Skeletal muscle tissue (tissue), 4 donors: Measurements from ENCODE around the gene C9orf57. TPM values are rescaled to one million over a fixed set of nuclear protein-coding genes. Genes with fewer than 3 reads are reported as not detected.
"Not testable (repeated sequence)": the region's sequence is repeated elsewhere in the genome, so short reads cannot be mapped to it uniquely, and the experiment has no call there.

Experiments used
- H3K27ac ChIP-seq: one replicate; pipeline ENCODE4 v1.7.0; 2013; ENCODE audit warnings: mild to moderate bottlenecking, low read depth, low read length, inconsistent platforms
- H3K27me3 ChIP-seq, 3 donors: one replicate each; pipeline ENCODE4 v1.7.0; 2013; ENCODE audit warnings: low read length in 3 of 3; ENCODE audit not compliant: control insufficient read depth in 3 of 3, insufficient read depth in 3 of 3
- H3K36me3 ChIP-seq, 3 donors: one replicate each; pipeline ENCODE4 v1.7.0; 2013; ENCODE audit warnings: low read length in 3 of 3; ENCODE audit not compliant: control insufficient read depth in 3 of 3, insufficient read depth in 3 of 3
- H3K4me1 ChIP-seq, 3 donors: one replicate each; pipeline ENCODE4 v1.7.0; 2013; ENCODE audit warnings: low read length in 3 of 3, mild to moderate bottlenecking in 3 of 3; ENCODE audit not compliant: control insufficient read depth in 3 of 3, insufficient read depth in 3 of 3
- H3K4me3 ChIP-seq, 3 donors: one replicate each; pipeline ENCODE4 v1.7.0; 2013; ENCODE audit warnings: low read length in 3 of 3
- H3K9ac ChIP-seq, 3 donors: one replicate each; pipeline ENCODE4 v1.7.0; 2013; ENCODE audit warnings: low read length in 3 of 3, mild to moderate bottlenecking in 3 of 3, moderate library complexity in 2 of 3, low read depth in 1 of 3
- H3K9me3 ChIP-seq, 3 donors: one replicate each; pipeline ENCODE4 v1.7.0; 2013; ENCODE audit warnings: low read length in 3 of 3; ENCODE audit not compliant: control insufficient read depth in 3 of 3
- total RNA-seq: library from RNA; depleted of rRNA; stranded (reverse); fragments of >200 nt; gene quantifications from one replicate; pipeline ENCODE4 v1.2.3, GENCODE V29; 2014
- donor health status: Osteomylitis.

C9orf57 gene
- not detected for total RNA-seq

GRCh38 chr9:72060513-72060912 is at the start of gene C9orf57:
C9orf57 (minus strand) TSS chr9:72060613; CDS start chr9:72059331, 1,282 bp downstream.
- Histone ChIP-seq H3K9ac (no peak within 1 kb of the TSS), H3K27me3 (no peaks in the 10 kb centered on the region), H3K4me3 (no peak within 1 kb of the TSS), H3K9me3 (no peaks in the 10 kb centered on the region), H3K4me1 (no peaks in the 10 kb centered on the region), H3K27ac (no peak within 1 kb of the TSS), H3K36me3 (no peaks in the 10 kb centered on the region)

- H3K4me3 ChIP-seq: no peak overlapping the region
- H3K27me3 ChIP-seq: no peaks in the 10 kb centered on the region
- H3K9ac ChIP-seq: no peak overlapping the region
- no peaks in the 10 kb centered on the region for H3K4me1 ChIP-seq
- H3K27ac ChIP-seq: no peak overlapping the region
- no peaks in the 10 kb centered on the region for H3K9me3 ChIP-seq
- no peaks in the 10 kb centered on the region for H3K36me3 ChIP-seq
These were observed 42.1 kb upstream of the C9orf57 start for GRCh38 chr9:72102520-72102919.

GRCh38 chr9:72095520-72095919 is 35.1 kb upstream of the C9orf57 start:
- not testable (repeated sequence) for H3K4me3 ChIP-seq, H3K27ac ChIP-seq, H3K27me3 ChIP-seq, H3K36me3 ChIP-seq, H3K9ac ChIP-seq, H3K9me3 ChIP-seq, H3K4me1 ChIP-seq

- no peak overlapping the region for H3K9ac ChIP-seq
- H3K4me3 ChIP-seq: no peak overlapping the region
- H3K27me3 ChIP-seq: no peaks in the 10 kb centered on the region
- H3K4me1 ChIP-seq: no peaks in the 10 kb centered on the region
- no peak overlapping the region for H3K27ac ChIP-seq
- H3K9me3 ChIP-seq: no peaks in the 10 kb centered on the region
- H3K36me3 ChIP-seq: no peaks in the 10 kb centered on the region
These were observed 32.4 kb upstream of the C9orf57 start for GRCh38 chr9:72092820-72093219.

DNA sequence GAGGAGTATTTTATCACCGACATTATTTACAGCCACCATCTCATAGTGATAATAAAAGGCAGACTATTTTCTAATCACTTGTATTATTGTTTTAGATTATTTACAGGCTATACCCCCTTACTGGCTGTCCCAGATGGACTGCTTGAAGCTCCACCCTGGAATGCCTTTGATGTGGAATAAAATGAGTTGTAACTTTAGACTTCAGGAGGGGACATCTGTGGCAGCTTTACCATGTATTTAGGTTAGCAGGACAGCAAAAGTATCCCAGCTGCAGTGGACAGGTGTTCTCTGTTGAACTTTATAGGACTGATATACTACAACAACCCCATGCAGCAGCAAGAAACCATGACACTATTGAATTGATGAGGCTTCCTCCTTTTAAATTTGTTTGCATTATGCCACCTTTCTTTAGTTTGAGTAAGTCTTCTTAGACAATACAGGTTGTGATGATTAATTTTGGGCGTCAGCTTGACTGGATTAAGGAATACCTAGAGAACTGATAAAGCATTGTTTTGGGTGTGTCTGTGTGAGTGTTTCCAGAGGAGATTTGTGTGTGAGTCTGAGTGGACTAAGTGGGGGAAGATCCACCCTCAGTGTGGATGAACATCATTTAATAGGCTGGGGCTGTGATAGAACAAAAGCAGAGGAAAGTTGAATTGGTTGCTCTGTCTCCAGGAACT is 29.2 kb upstream of the C9orf57 start:
- Histone ChIP-seq H3K4me1 (no peaks in the 10 kb centered on the region), H3K27me3 (no peaks in the 10 kb centered on the region), H3K27ac (no peak overlapping the region), H3K9ac (no peak overlapping the region), H3K36me3 (no peaks in the 10 kb centered on the region), H3K4me3 (no peak overlapping the region), H3K9me3 (no peaks in the 10 kb centered on the region)

DNA sequence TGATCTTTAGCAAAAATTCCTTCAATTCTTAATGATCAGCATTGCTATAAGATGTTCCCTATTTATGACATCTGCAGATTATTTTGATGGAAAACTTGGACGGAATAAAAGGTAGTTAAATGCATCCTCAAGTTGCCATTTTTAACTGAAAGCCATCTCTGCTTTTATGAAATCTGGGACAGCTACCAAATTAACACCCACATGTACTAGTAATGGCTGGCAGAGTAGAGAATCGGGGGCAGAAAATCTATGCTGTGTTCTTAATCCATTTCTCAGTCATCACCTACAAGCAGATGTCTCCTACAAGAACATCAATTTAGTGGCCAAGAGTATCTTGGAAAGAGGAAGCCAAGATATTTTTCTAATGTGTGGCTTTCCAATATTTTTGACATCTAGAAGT is 22.1 kb upstream of the C9orf57 start:
- Histone ChIP-seq H3K4me3 (no peak overlapping the region), H3K9ac (no peak overlapping the region), H3K4me1 (no peaks in the 10 kb centered on the region), H3K36me3 (no peaks in the 10 kb centered on the region), H3K9me3 (no peaks in the 10 kb centered on the region), H3K27me3 (no peaks in the 10 kb centered on the region), H3K27ac (no peak overlapping the region)

DNA sequence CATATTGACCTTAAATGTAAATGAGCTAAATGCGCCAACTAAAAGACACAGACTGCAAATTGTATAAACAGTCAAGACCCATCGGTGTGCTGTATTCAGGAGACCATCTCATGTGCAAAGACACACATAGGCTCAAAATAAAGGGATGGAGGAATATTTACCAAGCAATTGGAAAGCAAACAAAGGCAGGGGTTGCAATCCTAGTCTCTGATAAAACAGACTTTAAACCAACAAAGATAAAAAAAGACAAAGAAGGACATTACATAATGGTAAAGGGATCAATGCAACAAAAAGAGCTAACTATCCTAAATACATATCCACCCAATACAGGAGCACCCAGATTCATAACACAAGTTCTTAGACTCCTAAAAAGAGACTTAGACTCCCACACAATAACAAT is 14.3 kb upstream of the C9orf57 start:
- not testable (repeated sequence) for H3K4me1 ChIP-seq, H3K27me3 ChIP-seq, H3K9ac ChIP-seq, H3K36me3 ChIP-seq, H3K27ac ChIP-seq, H3K9me3 ChIP-seq, H3K4me3 ChIP-seq

DNA sequence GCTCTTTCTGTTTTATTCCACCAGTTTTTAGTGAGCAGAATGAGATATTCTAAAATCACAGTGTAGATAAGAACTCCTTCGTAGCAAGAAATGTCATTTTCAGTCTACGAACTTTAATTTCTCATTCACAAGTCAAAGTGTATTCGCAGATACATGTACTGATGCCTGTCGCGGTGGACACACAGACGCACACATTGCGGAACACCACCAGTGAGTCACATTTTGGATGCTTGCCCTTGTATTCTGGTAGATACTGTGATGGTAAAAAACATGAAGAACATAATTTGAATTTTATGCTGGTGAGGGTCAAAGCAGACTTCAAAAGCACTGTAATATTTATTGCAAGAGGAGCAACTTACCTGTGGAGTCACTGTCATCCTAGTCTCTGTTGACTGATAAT is 4.7 kb upstream of the C9orf57 start:
- no peaks in the 10 kb centered on the region for H3K36me3 ChIP-seq
- H3K27ac ChIP-seq: no peak overlapping the region
- H3K27me3 ChIP-seq: no peaks in the 10 kb centered on the region
- no peak overlapping the region for H3K9ac ChIP-seq
- no peaks in the 10 kb centered on the region for H3K4me1 ChIP-seq
- H3K4me3 ChIP-seq: no peak overlapping the region
- no peaks in the 10 kb centered on the region for H3K9me3 ChIP-seq

DNA sequence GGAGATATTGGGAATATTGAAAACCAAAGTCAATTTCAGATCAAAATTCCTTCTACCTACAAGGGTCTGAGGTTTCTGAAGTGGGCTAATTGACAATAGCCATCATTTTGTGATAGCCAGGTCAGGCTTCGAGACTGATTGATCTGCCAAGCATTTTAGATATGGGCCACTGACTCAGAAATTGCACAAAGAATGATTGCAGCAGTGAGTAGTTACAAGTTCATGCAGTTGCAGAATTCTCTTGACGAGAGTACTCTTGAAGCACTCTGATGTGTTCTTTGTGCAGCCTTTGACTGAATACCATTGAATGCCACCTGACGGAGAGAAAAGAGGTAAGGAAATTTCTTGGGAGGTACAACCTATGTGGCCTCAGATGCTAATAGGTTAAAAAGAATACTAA is 8.3 kb downstream of the C9orf57 start:
- H3K27me3 ChIP-seq: no peaks in the 10 kb centered on the region
- peaks cover 2 to 18% (median 3%) of the 10 kb centered on the region in 3 donors for H3K4me1 ChIP-seq
- H3K4me3 ChIP-seq: no peak overlapping the region
- H3K9ac ChIP-seq: no peak overlapping the region
- H3K27ac ChIP-seq: no peak overlapping the region
- no peaks in the 10 kb centered on the region for H3K36me3 ChIP-seq
- no peaks in the 10 kb centered on the region for H3K9me3 ChIP-seq

- Histone ChIP-seq H3K4me3 (peak overlapping the region in 2 of 3 donors; percentile 12 to 23), H3K4me1 (peaks cover 2 to 18% (median 3%) of the 10 kb centered on the region in 3 donors), H3K36me3 (no peaks in the 10 kb centered on the region), H3K9ac (no peak overlapping the region), H3K27me3 (no peaks in the 10 kb centered on the region), H3K9me3 (no peaks in the 10 kb centered on the region), H3K27ac (peak overlapping the region; percentile 81)
These were observed 11.6 kb downstream of the C9orf57 start for GRCh38 chr9:72048850-72049249.
